IMR-90 (cell line): ENCODE measurements around the gene EPB41L4A. TPM values are rescaled to one million over a fixed set of nuclear protein-coding genes. Genes with fewer than 3 reads are reported as not detected.

Source experiments
- ATAC-seq: fragments of 200-7000 bp; cut with Tn5 transposase; 2 replicates; pipeline ENCODE4 v1.9.1; 2020; ENCODE audit warnings: low read depth, mild to moderate bottlenecking, moderate library complexity
- BruUV-seq: library from RNA; stranded (reverse); fragments of 400-500 nt; replicated peaks from 2 replicates; lab custom pipeline; 2021; lab: Mats Ljungman, UMichigan
- CTCF ChIA-PET: fragments of 300-600 bp; formaldehyde crosslinking; extraction: SDS; loops from one replicate; lab custom pipeline; 2021; ENCODE audit warnings: antibody characterized with exemption; lab: Yijun Ruan, JAX
- POLR2A ChIA-PET: fragments of 300-600 bp; sonication (Branson Sonifier 250); formaldehyde crosslinking; loops from one replicate; lab custom pipeline; 2022; ENCODE audit warnings: antibody characterized with exemption; ENCODE audit not compliant: unreplicated experiment; lab: Charles Lee
- DNase-seq: peaks from one replicate; pipeline ENCODE4 v3.0.0; 2013
- H2AFZ ChIP-seq: replicated peaks from 2 replicates; pipeline ENCODE3; 2013; ENCODE audit warnings: low read length, mild to moderate bottlenecking; ENCODE audit not compliant: poor library complexity
- H2AK5ac ChIP-seq: 2 replicates; pipeline ENCODE4 v1.6.1; 2013; ENCODE audit warnings: low read depth, low read length, inconsistent platforms
- H2AK9ac ChIP-seq: replicated peaks from 2 replicates; pipeline ENCODE3; 2013; ENCODE audit warnings: mild to moderate bottlenecking, low read depth, low read length, moderate library complexity; ENCODE audit not compliant: poor library complexity
- H2BK120ac ChIP-seq: 2 replicates; pipeline ENCODE4 v1.6.1; 2013; ENCODE audit warnings: low read depth, low read length, inconsistent platforms
- H2BK15ac ChIP-seq: 3 replicates; pipeline ENCODE4 v1.6.1; 2013; ENCODE audit warnings: low read depth, low read length, inconsistent platforms
- H2BK20ac ChIP-seq: 2 replicates; pipeline ENCODE4 v1.6.1; 2013; ENCODE audit warnings: low read depth, mild to moderate bottlenecking, inconsistent platforms, low read length, moderate library complexity
- H2BK5ac ChIP-seq: 2 replicates; pipeline ENCODE4 v1.6.1; 2013; ENCODE audit warnings: mild to moderate bottlenecking, low read depth, low read length, inconsistent platforms; ENCODE audit not compliant: poor library complexity, severe bottlenecking
- H3K14ac ChIP-seq: replicated peaks from 2 replicates; pipeline ENCODE4 v1.6.1; 2013; ENCODE audit warnings: low read depth, low read length, inconsistent platforms
- H3K18ac ChIP-seq: 2 replicates; pipeline ENCODE4 v1.6.1; 2013; ENCODE audit warnings: low read depth, low read length, control low read depth
- H3K23ac ChIP-seq: 2 replicates; pipeline ENCODE4 v1.6.1; 2013; ENCODE audit warnings: low read depth, low read length, inconsistent platforms
- H3K27ac ChIP-seq: 2 replicates; pipeline ENCODE4 v1.5.1; 2013; ENCODE audit warnings: mild to moderate bottlenecking, control low read depth, low read length; ENCODE audit not compliant: insufficient read depth
- H3K27me3 ChIP-seq: 2 replicates; pipeline ENCODE4 v1.6.1; 2013; ENCODE audit warnings: low read length; ENCODE audit not compliant: control insufficient read depth, insufficient read depth
- H3K36me3 ChIP-seq: 2 replicates; pipeline ENCODE4 v1.6.1; 2013; ENCODE audit warnings: low read length, mixed read lengths; ENCODE audit not compliant: control insufficient read depth, insufficient read depth
- H3K4ac ChIP-seq: 2 replicates; pipeline ENCODE4 v1.6.1; 2013; ENCODE audit warnings: low read depth, low read length, inconsistent platforms
- H3K4me1 ChIP-seq: 2 replicates; pipeline ENCODE4 v1.6.1; 2013; ENCODE audit warnings: low read length, mixed read lengths; ENCODE audit not compliant: control insufficient read depth, insufficient read depth
- H3K4me2 ChIP-seq: 2 replicates; pipeline ENCODE4 v1.6.1; 2013; ENCODE audit warnings: low read depth, mild to moderate bottlenecking, control low read depth, low read length, moderate library complexity
- H3K4me3 ChIP-seq: 2 replicates; pipeline ENCODE4 v1.5.1; 2013; ENCODE audit warnings: low read depth, mild to moderate bottlenecking, control low read depth, low read length, moderate library complexity; ENCODE audit not compliant: insufficient read depth
- H3K56ac ChIP-seq: 2 replicates; pipeline ENCODE4 v1.6.1; 2013; ENCODE audit warnings: low read length, inconsistent platforms; ENCODE audit not compliant: insufficient read depth; ENCODE audit errors: extremely low read depth
- H3K79me1 ChIP-seq, 2 experiments: 2 replicates each; pipeline ENCODE4 v1.6.1; 2013; ENCODE audit warnings: low read length in 2 of 2, inconsistent platforms in 1 of 2, low read depth in 1 of 2
- H3K9ac ChIP-seq: 2 replicates; pipeline ENCODE4 v1.6.1; 2013; ENCODE audit warnings: low read depth, low read length, control low read depth
- H3K9me1 ChIP-seq: 2 replicates; pipeline ENCODE4 v1.6.1; 2013; ENCODE audit warnings: low read length, inconsistent platforms; ENCODE audit not compliant: insufficient read depth
- H3K9me3 ChIP-seq: 2 replicates; pipeline ENCODE4 v1.6.1; 2013; ENCODE audit warnings: low read length; ENCODE audit not compliant: control insufficient read depth, insufficient read depth
- H4K20me1 ChIP-seq: 2 replicates; pipeline ENCODE4 v1.6.1; 2013; ENCODE audit warnings: low read length, inconsistent platforms; ENCODE audit not compliant: insufficient read depth
- H4K5ac ChIP-seq: 2 replicates; pipeline ENCODE4 v1.6.1; 2013; ENCODE audit warnings: mild to moderate bottlenecking, low read depth, low read length, control low read depth
- H4K8ac ChIP-seq, 2 experiments: 2 replicates each; pipeline ENCODE4 v1.6.1; 2013; ENCODE audit warnings: low read depth in 2 of 2, low read length in 2 of 2, control low read depth in 1 of 2, inconsistent platforms in 1 of 2
- H4K91ac ChIP-seq: 2 replicates; pipeline ENCODE4 v1.6.1; 2013; ENCODE audit warnings: low read depth, low read length, inconsistent platforms; ENCODE audit not compliant: insufficient read depth
- BHLHE40 ChIP-seq: fragments of 150-350 bp; IDR thresholded peaks from 2 replicates; pipeline ENCODE4 v1.6.1; 2016; ENCODE audit warnings: mild to moderate bottlenecking, low read depth, low read length
- CEBPB ChIP-seq: IDR thresholded peaks from 2 replicates; pipeline ENCODE4 v1.6.1; 2012; ENCODE audit warnings: low read depth, low read length, improper control_type of control experiment
- CHD1 ChIP-seq: IDR thresholded peaks from 2 replicates; pipeline ENCODE4 v1.6.1; 2012; ENCODE audit warnings: low read depth, low read length, improper control_type of control experiment
- ELK1 ChIP-seq: fragments of 150-350 bp; IDR thresholded peaks from 2 replicates; pipeline ENCODE4 v1.6.1; 2016; ENCODE audit warnings: low read depth, mild to moderate bottlenecking, low read length, moderate library complexity, borderline replicate concordance
- MAFK ChIP-seq: IDR thresholded peaks from 2 replicates; pipeline ENCODE4 v1.6.1; 2012; ENCODE audit warnings: low read depth, low read length, improper control_type of control experiment
- MAZ ChIP-seq: IDR thresholded peaks from 2 replicates; pipeline ENCODE4 v1.6.1; 2012; ENCODE audit warnings: low read depth, mild to moderate bottlenecking, low read length, improper control_type of control experiment, moderate library complexity, borderline replicate concordance
- MXI1 ChIP-seq: IDR thresholded peaks from 2 replicates; pipeline ENCODE4 v1.6.1; 2012; ENCODE audit warnings: low read depth, mild to moderate bottlenecking, low read length, moderate library complexity, borderline replicate concordance
- NFE2L2 ChIP-seq: fragments of 150-350 bp; IDR thresholded peaks from 2 replicates; pipeline ENCODE4 v1.6.1; 2016; ENCODE audit warnings: low read depth, mild to moderate bottlenecking, low read length
- POLR2A ChIP-seq: IDR thresholded peaks from 2 replicates; pipeline ENCODE4 v1.6.1; 2012; ENCODE audit warnings: mild to moderate bottlenecking, low read depth, low read length
- RAD21 ChIP-seq: IDR thresholded peaks from 2 replicates; pipeline ENCODE4 v1.6.1; 2012; ENCODE audit warnings: low read length, improper control_type of control experiment
- RCOR1 ChIP-seq: IDR thresholded peaks from 2 replicates; pipeline ENCODE4 v1.6.1; 2012; ENCODE audit warnings: mild to moderate bottlenecking, low read length, improper control_type of control experiment; ENCODE audit not compliant: insufficient replicate concordance
- RFX5 ChIP-seq: IDR thresholded peaks from 2 replicates; pipeline ENCODE4 v1.8.0; 2012; ENCODE audit warnings: low read depth, mild to moderate bottlenecking, low read length, moderate library complexity
- SMC3 ChIP-seq: fragments of 150-350 bp; IDR thresholded peaks from 2 replicates; pipeline ENCODE4 v1.6.1; 2016; ENCODE audit warnings: low read depth, mild to moderate bottlenecking, antibody characterized with exemption, low read length, moderate library complexity
- USF2 ChIP-seq: fragments of 150-350 bp; IDR thresholded peaks from 2 replicates; pipeline ENCODE4 v1.6.1; 2017; ENCODE audit warnings: mild to moderate bottlenecking, antibody characterized with exemption, low read length, low read depth
- WGBS, 2 experiments: methylation state at CpG; one replicate each; pipeline versions ENCODE4 v1.1.5 to v1.1.7; 2013; ENCODE audit warnings: missing lambda C conversion rate in 2 of 2; ENCODE audit not compliant: insufficient read length in 1 of 2; ENCODE audit errors: extremely low coverage in 2 of 2; 5-methylcytosine and 5-hydroxymethylcytosine counted together
- dilution Hi-C: fragments of 300-500 bp; cut with HindIII; formaldehyde crosslinking; loops from one replicate; pipeline ENCODE4 v1.14.3; 2018; ENCODE audit warnings: low sequenced_read_pairs; ENCODE audit not compliant: unreplicated experiment
- in situ Hi-C: fragments of 300-500 bp; cut with MboI; formaldehyde crosslinking; loops from 3 replicates; pipeline ENCODE4 v1.14.3; 2019; ENCODE audit warnings: low sequenced_read_pairs, inconsistent platforms, mixed read lengths
- intact Hi-C: fragments of 100-400 bp; cut with micrococcal nuclease; formaldehyde crosslinking; loops from 2 replicates; pipeline ENCODE4 v1.10.0; 2022
- polyA plus RNA-seq, 3 experiments: library from polyadenylated mRNA; depleted of rRNA; stranded (reverse); fragments of >200 nt; gene quantifications; 2 replicates each; pipeline ENCODE4 v1.2.3, GENCODE V29; 2012; ENCODE audit warnings: low replicate concordance in 1 of 3
- total RNA-seq: library from RNA; depleted of rRNA; stranded (reverse); fragments of >200 nt; gene quantifications from 2 replicates; pipeline ENCODE4 v1.2.3, GENCODE V29; 2012

Gene EPB41L4A
- total and polyA plus RNA-seq, 2 of the 4 experiments (the other 2 are of a cell fraction) = under 0.01 to 0.02 TPM

GRCh38 chr5:112310746-112311145, 108.3 kb downstream of the EPB41L4A start:
- Histone ChIP-seq H2AK9ac (no peak overlapping the region), H3K14ac (no peak overlapping the region), H3K23ac (no peak overlapping the region), H2BK15ac (no peak overlapping the region), H3K4me1 (no peaks in the 10 kb centered on the region), H2AFZ (no peak overlapping the region), H4K91ac (no peak overlapping the region), H2BK5ac (no peak overlapping the region), H3K27ac (no peak overlapping the region), H3K18ac (no peak overlapping the region), H2BK120ac (no peak overlapping the region), H3K4me3 (no peak overlapping the region), H4K5ac (no peak overlapping the region), H3K9me3 (no peaks in the 10 kb centered on the region), H3K9me1 (no peaks in the 10 kb centered on the region), H2AK5ac (no peak overlapping the region), H2BK20ac (no peak overlapping the region), H4K8ac (no peak overlapping the region), H3K56ac (no peak overlapping the region), H3K4me2 (no peak overlapping the region), H3K27me3 (no peaks in the 10 kb centered on the region), H3K36me3 (no peaks in the 10 kb centered on the region), H3K4ac (no peak overlapping the region), H3K79me1 (no peaks in the 10 kb centered on the region), H4K20me1 (no peaks in the 10 kb centered on the region), H3K9ac (no peak overlapping the region)
- ChIA-PET POLR2A (no interaction called here), CTCF (no interaction called here)
- TF ChIP-seq RFX5 (no peak), MAFK (no peak), ELK1 (no peak), CHD1 (no peak), MXI1 (no peak), USF2 (no peak), MAZ (no peak), RAD21 (no peak), RCOR1 (no peak), CEBPB (no peak), BHLHE40 (no peak), POLR2A (no peak), SMC3 (no peak), NFE2L2 (no peak)
- in situ Hi-C loops (no loop called here), intact Hi-C loops (no loop called here), dilution Hi-C loops (no loop called here)
- no peak for ATAC-seq
- no peak for DNase-seq
- WGBS, 2 experiments = no CpG with 5 or more reads among the region's 1 CpG
- no TSS peak for BruUV-seq
